Measurements from ENCODE around the gene C17orf100.
"Not testable (repeated sequence)": the region's sequence is repeated elsewhere in the genome, so short reads cannot be mapped to it uniquely, and the experiment has no call there.

C17orf100 gene

GRCh38 chr17:6670571-6670970, 19.0 kb downstream of the C17orf100 start:
- DNase-seq: no peak

DNA sequence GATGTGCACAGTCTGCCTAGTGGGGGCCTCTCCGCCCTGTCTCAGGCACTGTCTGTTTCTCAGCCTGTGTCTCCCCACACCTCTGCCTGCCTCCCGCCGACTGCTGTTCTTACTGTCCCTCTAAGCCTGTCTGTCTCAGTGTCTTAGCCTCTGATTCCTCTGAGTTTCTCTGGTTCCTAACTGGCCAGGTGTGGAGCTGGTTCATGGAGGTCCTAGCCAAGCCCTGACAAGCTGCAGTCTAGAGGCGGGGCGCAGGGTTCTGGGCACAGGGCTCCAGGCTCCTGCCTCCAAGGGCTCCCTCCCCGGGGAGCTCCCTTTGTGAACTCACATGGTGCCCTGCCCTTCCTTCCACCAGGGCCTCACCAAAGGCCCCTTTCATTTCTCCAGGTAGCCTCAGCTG, 19.4 kb downstream of the C17orf100 start:
- DNase-seq: no peak

GRCh38 chr17:6671431-6671830, 19.9 kb downstream of the C17orf100 start:
- DNase-seq: no peak

- DNase-seq: no peak
These were observed 23.0 kb downstream of the C17orf100 start for GRCh38 chr17:6674586-6674985.

- DNase-seq: no peak
These were observed 23.8 kb downstream of the C17orf100 start for GRCh38 chr17:6675201-6675825.

- DNase-seq: no peak
These were observed 25.2 kb downstream of the C17orf100 start for GRCh38 chr17:6676802-6677157.

- peak; percentile 81 for DNase-seq
These were observed 25.7 kb downstream of the C17orf100 start for GRCh38 chr17:6677158-6677831.

GRCh38 chr17:6677946-6678345, 26.4 kb downstream of the C17orf100 start:
- no peak for DNase-seq

DNA sequence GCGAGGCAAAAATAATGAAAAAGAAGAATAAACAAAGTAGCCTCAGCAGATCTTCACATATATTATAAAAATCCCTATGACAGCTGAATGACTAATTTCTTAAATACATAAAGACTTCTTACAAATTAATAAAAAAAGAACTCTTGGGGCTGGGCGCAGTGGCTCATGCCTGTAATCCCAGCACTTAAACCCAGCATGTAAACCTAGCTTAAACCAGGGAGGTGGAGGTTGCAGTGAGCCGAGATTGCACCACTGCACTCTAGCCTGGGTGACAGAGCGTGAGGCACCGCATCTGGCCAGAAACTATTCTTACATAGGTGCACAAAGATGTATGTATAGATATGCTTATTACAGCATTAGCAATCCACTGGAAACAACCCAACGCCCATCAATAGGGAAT, 27.7 kb downstream of the C17orf100 start:
- DNase-seq: no peak

DNA sequence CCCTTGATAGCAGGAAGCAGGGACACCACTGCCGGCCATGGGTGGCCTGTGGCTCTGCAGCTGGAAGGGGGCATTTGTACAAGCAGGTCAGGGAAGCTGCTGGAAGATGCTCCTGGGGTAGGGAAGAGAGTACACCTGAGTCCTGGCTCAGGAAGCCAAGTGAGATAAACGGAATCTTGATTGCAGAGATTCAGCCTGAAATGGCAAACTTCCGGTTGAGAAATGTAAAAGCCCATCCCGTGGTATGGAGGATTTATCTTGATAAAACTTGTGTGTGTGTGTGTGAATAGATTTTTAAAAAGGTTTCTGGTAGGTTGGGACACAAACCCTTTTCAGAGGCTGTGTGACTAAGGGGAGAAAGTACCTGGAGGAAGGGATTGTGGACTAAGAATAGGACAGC, 29.6 kb downstream of the C17orf100 start:
- DNase-seq: no peak

DNA sequence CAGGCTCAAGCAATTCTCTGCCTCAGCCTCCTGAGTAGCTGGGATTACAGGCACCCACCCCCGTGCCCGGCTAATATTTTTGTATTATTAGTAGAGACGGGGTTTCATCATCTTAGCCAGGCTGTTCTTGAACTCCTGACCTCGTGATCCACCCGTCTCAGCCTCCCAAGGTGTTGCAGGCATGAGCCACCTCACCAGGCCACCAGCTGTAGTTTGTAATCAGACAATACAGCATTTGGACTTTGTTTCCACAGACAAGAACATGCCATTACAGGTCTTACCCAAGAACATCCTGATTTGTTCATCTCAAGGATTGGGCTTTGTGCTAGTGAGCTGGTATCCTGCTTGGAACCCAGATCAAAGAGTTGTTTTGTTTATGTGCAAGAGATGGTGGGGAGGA, 30.1 kb downstream of the C17orf100 start:
- DNase-seq: no peak

DNA sequence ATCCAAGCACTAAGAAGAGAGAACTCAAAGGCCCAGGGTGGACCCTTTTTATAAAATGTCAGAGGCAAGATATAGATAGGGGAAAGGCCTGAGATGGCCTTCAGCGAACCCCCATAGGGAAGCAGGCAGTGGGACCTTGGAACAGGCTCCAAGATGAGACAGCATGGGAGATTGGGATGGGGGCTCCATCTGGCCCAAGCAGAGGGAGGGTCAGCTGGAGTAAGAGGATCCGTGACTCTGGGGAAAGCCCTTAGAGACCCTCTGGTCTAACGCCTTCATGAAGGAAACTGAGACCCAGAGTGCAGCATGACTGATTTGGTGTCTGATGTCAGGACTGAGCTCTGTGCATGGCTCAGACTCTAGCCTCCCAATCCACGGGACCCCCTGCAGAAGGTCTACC, 30.8 kb downstream of the C17orf100 start:
- no peak for DNase-seq

DNA sequence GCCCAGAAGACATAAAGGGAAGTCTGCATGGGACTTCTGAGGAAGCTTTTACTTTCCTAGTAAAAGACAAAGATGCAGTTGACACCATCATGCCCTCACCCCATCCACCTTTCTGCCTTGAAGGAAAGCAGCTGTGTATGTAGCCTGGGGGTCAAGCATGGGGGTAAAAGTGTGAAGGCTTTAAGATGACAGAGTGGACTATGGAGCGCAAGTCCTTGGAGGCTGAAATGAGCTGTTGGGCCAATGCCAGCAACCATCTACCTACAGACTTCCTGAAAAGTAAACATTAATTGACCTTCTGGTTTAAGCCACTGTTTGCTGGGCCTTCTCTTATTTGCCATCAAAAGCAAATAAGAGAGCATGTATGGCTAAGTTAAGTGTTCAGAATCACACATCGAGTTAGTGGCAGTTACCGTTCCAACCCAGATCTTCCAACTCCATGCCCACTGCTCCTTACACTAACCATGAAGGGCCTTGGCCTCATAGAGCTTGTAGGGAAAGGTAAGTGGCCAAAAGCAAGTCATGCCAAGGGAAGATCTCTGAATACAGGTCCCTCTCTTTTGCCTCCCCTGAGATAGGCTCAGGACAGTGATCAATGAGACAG, 31.6 kb downstream of the C17orf100 start:
- DNase-seq: no peak

GRCh38 chr17:6683730-6684459, 32.3 kb downstream of the C17orf100 start:
- DNase-seq: no peak

DNA sequence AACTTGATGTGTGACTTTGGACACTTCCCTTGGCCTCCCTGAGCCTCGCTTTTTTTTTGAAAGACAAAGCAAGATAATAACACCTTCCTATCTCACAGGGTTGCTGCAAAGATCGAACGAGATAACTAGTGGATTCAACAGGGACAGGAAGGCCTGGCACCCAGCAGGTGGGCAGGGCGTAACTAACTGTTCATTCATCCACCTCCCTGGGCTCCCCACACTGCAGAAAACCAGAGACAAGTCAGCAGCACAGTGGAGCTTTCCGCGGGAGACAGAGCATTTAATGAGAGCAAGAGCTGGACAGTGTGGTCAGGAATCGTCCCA, 32.9 kb downstream of the C17orf100 start:
- DNase-seq: no peak

GRCh38 chr17:6684881-6685767, 33.6 kb downstream of the C17orf100 start:
- DNase-seq: no peak

GRCh38 chr17:6686026-6686425, 34.5 kb downstream of the C17orf100 start:
- no peak for DNase-seq

GRCh38 chr17:6688944-6689343, 37.4 kb downstream of the C17orf100 start:
- DNase-seq: no peak

- no peak for DNase-seq
These were observed 39.1 kb downstream of the C17orf100 start for GRCh38 chr17:6690641-6691040.

GRCh38 chr17:6691546-6691945, 40.0 kb downstream of the C17orf100 start:
- no peak for DNase-seq

GRCh38 chr17:6691958-6692357, 40.4 kb downstream of the C17orf100 start:
- not testable (repeated sequence) for DNase-seq

- DNase-seq: no peak
These were observed 43.5 kb downstream of the C17orf100 start for GRCh38 chr17:6695051-6695450.

DNA sequence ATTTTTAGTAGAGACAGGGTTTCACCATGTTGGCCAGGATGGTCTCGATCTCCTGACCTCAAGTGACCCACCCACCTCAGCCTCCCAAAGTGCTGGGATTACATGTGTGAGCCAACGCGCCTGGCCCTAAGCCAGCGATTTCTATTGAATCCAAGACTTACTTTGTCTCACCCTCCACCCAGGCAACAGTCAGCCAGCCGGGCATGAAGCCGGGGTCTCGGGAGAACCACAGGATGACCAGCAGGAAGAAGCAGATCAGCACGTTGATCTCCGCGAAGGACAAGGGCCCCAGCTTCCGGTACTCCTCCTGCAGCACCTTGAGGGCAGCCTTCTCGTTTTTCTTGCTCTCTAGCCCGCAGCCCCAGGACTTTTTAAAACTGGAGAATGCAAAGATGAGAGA, 44.0 kb downstream of the C17orf100 start:
- no peak for DNase-seq

Data from left hindlimb (tissue), 1 donor.